RKO (cell line): ENCODE measurements around the gene SPSB2.
"Not testable (repeated sequence)": the region's sequence is repeated elsewhere in the genome, so short reads cannot be mapped to it uniquely, and the experiment has no call there.

Source experiments
- DNase-seq: peaks from one replicate; pipeline ENCODE4 v3.0.0-alpha.2; 2016; ENCODE audit warnings: low spot score

The SPSB2 gene

GRCh38 chr12:6899837-6900519 lies 26.9 kb upstream of the SPSB2 start:
- DNase-seq = no peak

- no peak for DNase-seq
Measured at GRCh38 chr12:6899427-6899826, 26.3 kb upstream of the SPSB2 start.

GRCh38 chr12:6896846-6897435 lies 23.8 kb upstream of the SPSB2 start:
- DNase-seq = no peak

DNA sequence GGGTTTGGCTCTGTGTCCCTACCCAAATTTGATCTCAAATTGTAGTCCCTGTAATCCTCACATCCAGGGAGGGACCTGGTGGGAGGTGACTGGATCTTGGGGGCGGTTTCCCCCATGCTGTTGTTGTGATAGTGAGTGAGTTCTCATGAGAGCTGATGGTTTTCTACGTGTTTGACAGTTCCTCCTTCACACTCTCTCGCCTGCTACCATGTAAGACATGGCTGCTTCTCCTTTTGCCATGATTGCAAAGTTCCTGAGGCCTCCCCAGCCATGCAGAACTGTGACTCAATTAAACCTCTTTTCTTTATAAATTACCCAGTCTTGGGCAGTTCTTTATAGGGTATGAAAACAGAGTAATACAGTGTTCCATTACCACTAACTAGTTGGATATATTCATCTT lies 21.2 kb upstream of the SPSB2 start:
- no peak for DNase-seq

DNA sequence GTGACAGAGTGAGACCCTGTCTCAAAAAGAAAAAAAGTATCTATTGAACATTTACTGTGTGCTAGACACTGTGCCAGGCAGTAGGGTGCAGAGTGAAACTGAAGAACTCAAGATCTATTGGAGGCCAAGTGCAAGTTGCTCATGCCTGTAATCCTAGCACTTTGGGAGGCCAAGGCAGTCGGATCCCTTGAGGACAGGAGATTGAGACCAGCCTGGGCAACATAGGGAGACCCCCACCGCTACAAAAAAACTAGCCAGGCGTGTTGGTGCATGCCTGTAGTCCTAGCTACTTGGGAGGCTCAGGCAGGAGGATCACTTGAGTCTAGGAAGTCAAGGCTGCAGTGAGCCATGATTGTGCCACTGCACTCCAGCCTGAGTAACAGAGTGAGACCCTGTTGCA lies 19.6 kb upstream of the SPSB2 start:
- DNase-seq = not testable (repeated sequence)

GRCh38 chr12:6891646-6892001 lies 18.5 kb upstream of the SPSB2 start:
- DNase-seq = no peak

- DNase-seq = peak; percentile 96
Measured at GRCh38 chr12:6890789-6891645, 17.9 kb upstream of the SPSB2 start.

DNA sequence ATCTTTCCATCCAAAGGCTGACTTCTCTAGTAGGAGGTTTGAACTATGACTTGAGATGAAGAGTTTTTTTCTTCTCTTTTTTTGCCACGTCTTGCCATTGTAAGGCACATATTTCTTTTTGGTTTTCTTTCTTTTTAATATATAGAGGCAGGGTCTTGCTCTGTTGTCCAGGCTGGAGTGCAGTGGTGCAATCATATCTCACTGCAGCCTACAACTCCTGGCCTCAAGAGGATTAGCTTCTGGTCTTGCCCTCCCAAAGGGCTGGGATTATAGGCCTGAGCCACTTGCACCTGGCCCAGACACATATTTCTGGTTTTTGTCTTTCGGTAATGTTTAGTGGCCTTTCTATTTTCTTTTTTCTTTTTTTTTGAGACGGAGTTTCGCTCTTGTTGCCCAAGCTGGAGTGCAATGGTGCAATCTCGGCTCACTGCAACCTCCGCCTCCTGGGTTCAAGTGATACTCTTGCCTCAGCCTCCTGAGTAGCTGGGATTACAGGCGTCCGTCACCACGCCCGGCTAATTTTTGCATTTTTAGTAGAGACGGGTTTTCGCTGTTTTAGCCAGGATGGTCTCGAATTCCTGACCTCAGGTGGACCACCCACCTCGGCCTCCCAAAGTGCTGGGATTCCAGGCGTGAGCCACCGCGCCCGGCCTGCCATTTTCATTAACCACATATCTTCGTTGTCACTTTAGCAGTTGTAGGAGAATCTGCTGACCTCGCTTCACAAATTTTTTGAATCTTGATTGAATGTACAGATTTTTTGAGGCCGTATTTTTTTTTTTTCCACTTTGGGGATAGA lies 16.9 kb upstream of the SPSB2 start:
- not testable (repeated sequence) for DNase-seq

- not testable (repeated sequence) for DNase-seq
Measured at GRCh38 chr12:6888794-6889193, 15.7 kb upstream of the SPSB2 start.

- no peak for DNase-seq
Measured at GRCh38 chr12:6888360-6888759, 15.3 kb upstream of the SPSB2 start.

DNA sequence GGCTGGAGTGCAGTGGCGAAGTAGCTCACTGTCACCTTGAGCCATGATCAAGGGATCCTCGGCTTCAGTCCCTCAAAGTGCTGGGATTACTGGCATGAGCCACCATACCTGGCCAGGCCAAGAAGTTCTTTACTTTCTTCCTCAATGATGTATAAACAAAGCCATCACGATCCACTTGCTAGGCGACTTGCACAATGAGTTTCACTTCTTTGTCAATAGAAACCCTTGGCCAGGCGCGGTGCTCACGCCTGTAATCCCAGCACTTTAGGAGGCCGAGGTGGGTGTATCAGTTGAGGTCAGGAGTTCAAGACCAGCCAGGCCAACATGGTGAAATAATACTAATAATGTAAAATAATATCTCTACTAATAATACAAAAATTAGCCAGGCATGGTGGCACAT lies 14.4 kb upstream of the SPSB2 start:
- DNase-seq = no peak

- DNase-seq = not testable (repeated sequence)
Measured at GRCh38 chr12:6886206-6886999, 13.3 kb upstream of the SPSB2 start.

GRCh38 chr12:6884539-6884938 lies 11.4 kb upstream of the SPSB2 start:
- DNase-seq = no peak

DNA sequence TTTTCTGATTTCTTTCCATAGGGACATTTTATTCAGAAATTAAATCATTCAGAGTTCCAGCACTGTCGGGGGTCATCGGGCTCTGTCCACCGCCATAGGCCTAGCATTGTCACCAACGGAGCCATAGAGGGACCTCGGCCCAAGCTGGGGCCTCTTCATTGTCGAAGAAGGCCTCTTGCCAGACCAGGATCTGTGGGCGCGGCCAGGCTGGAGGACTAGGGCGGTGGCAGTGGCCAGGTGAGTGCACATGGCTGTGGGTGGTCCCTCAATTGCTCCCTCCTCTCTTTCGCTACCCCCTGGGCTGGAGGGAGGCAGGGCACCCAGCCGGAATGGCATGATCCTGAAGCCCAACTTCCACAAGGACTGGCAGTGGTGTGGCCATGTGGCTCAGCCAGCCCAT lies 10.6 kb upstream of the SPSB2 start:
- DNase-seq = no peak

DNA sequence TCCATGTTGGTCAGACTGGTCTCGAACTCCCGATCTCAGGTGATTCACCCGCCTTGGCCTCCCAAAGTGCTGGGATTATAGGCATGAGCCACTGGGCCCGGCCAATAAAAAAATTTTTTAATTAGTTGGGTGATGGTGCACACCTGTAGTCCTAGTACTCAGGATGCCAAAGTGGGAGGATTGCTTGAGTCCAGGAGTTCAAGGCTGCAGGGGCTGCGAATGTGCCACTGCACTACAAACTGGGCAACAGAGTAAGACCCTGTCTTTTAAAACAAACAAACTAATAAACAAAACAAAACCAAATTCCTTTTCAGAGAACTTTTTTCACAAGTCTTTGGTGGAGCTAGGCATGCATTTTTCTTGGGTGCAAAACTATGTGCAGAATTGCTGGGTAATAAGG lies 10.1 kb upstream of the SPSB2 start:
- DNase-seq = no peak

DNA sequence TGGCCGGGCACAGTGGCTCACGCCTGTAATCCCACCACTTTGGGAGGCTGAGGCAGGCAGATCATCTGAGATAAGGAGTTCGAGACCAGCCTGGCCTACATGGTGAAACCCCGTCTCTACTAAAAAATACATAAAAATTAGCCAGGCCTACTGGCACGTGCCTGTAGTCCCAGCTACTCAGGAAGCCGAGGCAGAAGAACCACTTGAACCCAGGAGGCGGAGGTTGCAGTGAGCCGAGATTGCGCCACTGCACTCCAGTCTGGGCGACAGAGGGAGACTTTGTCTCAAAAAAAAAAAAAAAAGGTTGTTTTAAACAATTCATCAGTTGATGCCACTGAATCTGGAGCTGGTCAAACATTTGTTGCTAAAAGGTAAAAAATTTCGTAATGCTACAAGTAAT lies 6.7 kb upstream of the SPSB2 start:
- DNase-seq = not testable (repeated sequence)

DNA sequence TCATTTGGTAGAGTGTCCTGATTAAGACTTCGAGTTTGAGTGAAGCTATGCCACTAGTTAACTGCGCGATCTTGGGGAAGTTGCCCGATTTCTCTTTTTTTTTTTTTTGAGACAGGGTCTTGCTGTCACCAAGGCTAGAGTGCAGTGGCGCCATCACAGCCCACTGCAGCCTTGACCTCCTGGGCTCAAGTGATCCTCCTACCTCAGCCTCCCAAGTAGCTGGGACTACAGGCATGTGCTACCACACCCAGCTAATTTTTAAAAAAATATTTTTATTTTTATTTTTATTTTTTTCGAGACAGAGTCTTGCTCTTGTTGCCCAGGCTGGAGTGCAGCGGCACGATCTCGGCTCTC lies 889 bp upstream of the SPSB2 start:
- DNase-seq = not testable (repeated sequence)

DNA sequence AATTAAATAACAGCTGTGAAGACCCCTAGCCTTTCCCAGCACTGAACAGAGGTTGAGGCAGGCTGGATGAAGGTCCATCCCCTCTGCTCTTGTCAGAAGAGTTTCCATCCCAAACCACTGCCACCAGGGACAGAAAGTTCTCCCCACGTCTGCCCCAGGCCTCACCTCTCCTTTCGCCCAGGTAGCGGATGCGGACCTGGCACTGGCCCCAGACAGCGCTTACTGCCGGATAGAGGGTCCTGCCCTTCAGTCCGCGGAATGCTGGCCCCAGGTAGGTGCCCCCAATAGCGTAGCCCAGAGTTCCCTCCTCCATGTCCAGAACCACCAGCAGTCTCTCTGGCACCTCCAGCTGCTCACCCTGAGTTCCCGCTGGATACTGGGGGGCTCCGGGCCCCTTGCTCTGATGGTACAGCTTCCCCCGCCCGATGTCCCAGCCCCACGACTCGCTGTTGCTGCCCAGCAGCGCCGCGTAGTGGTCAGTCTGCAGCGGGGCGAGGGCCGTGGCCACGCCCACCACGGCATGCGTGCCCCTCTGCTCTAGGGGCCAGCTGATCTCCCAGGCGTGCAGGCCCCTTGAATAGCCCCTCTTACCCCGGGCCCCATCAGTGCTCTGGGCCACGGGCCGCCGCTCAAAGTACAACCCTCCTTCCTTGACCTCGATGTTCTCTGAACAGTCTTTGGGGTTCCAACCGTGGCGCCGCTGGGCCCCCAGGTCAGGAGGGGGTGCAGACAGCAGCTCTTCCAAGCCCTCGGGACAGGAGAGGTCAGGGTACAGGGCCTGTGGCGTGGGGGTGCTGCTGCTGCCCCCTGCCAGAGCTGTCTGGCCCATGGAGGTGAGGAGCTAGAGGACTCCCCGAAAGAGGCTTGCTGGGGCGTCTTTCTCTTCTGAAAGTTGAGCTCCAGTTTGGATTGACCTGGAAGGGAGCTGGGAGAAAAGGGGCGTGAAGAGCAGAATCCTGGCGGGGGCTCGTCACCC lies 742 bp downstream of the SPSB2 start:
- DNase-seq = peak; percentile 83

GRCh38 chr12:6871052-6871957 lies 1.8 kb downstream of the SPSB2 start:
- DNase-seq = peak; percentile 66
